GM13977 (cell line): ENCODE measurements around the gene JUND.

Experiments
- DNase-seq: peaks from one replicate; pipeline ENCODE4 v3.0.0; 2012; ENCODE audit warnings: low spot score
- in situ Hi-C: fragments of 300-500 bp; cut with MboI; formaldehyde crosslinking; loops from one replicate; pipeline ENCODE4 v1.12.0; 2022; ENCODE audit warnings: low sequenced_read_pairs, low pct_unique_long_range_greater_than_20kb, mixed read lengths, inconsistent platforms; ENCODE audit not compliant: unreplicated experiment
- TF ChIP-seq, protein P1 (sequence below): IDR thresholded peaks from 2 replicates; pipeline ENCODE4 v1.5.1; 2012; ENCODE audit warnings: mild to moderate bottlenecking, control low read depth; ENCODE audit not compliant: insufficient read depth; ENCODE audit errors: extremely low read depth, missing control alignments

The JUND gene

DNA sequence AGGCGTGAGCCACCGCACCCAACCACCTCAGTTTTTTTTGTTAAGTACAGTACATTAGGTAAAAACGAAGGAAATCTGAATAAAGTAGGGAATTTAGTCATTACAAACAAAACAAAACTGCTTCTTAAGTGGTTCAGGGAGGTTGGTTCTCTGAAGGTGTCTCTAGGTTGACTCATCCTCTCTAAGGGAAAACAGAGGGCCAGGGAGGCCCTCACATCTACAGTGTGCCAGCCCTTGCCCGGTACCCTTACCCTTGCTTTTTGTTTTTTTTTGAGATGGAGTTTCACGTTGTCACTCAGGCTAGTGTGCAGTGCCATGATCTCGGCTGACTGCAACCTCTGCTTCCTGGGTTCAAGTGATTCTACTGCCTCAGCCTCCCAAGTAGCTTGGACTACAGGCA, 17.2 kb upstream of the JUND start:
- DNase-seq = no peak
- in situ Hi-C loops = no loop called here
- TF ChIP-seq, protein P1, sequence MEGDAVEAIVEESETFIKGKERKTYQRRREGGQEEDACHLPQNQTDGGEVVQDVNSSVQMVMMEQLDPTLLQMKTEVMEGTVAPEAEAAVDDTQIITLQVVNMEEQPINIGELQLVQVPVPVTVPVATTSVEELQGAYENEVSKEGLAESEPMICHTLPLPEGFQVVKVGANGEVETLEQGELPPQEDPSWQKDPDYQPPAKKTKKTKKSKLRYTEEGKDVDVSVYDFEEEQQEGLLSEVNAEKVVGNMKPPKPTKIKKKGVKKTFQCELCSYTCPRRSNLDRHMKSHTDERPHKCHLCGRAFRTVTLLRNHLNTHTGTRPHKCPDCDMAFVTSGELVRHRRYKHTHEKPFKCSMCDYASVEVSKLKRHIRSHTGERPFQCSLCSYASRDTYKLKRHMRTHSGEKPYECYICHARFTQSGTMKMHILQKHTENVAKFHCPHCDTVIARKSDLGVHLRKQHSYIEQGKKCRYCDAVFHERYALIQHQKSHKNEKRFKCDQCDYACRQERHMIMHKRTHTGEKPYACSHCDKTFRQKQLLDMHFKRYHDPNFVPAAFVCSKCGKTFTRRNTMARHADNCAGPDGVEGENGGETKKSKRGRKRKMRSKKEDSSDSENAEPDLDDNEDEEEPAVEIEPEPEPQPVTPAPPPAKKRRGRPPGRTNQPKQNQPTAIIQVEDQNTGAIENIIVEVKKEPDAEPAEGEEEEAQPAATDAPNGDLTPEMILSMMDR = no peak

- in situ Hi-C loops = no loop called here
- no peak for DNase-seq
- TF ChIP-seq, protein P1 = no peak
Observed at GRCh38 chr19:18297308-18297707, 15.9 kb upstream of the JUND start.

- DNase-seq = no peak
- in situ Hi-C loops = no loop called here
- TF ChIP-seq, protein P1 = no peak
Observed at GRCh38 chr19:18295034-18295451, 13.6 kb upstream of the JUND start.

- TF ChIP-seq, protein P1 = no peak
- no peak for DNase-seq
- in situ Hi-C loops = no loop called here
Observed at GRCh38 chr19:18294467-18294864, 13.0 kb upstream of the JUND start.

DNA sequence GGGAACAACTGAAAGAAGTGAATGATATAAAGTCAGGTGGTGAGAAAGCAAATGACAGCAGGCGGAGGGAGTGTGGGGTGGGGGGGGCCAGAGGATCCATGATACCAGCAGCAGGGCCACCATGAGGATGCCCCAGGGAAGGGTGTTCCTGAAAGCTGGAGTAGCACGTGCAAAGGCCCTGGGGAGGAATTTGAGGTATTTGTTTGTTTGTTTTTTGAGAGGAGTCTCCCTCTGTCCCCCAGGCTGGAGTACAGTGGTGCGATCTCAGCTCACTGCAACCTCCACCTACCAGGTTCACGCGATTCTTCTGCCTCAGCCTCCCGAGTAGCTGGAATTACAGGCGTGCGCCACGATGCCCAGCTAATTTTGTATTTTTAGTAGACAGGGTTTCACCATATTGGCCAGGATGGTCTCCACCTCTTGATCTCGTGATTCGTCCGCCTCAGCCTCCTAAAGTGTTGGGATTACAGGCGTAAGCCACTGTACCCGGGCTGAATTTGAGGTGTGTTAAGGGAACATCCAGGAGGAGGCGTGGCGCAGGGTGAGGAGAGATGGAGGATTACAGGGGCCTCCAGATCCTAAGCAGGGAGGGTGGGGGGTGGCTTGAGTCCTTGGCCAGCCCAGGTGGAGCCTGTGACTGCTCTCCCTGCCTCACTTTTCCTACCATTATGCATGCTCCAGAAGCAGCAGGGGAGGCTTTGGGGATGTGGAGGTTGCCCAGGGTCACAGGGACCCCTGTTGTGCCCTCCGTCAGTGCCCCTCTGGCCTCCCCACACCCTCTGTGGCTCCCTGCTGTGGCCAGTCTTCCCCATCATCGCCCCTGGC, 12.4 kb upstream of the JUND start:
- TF ChIP-seq, protein P1 = no peak
- in situ Hi-C loops = no loop called here
- DNase-seq = no peak

DNA sequence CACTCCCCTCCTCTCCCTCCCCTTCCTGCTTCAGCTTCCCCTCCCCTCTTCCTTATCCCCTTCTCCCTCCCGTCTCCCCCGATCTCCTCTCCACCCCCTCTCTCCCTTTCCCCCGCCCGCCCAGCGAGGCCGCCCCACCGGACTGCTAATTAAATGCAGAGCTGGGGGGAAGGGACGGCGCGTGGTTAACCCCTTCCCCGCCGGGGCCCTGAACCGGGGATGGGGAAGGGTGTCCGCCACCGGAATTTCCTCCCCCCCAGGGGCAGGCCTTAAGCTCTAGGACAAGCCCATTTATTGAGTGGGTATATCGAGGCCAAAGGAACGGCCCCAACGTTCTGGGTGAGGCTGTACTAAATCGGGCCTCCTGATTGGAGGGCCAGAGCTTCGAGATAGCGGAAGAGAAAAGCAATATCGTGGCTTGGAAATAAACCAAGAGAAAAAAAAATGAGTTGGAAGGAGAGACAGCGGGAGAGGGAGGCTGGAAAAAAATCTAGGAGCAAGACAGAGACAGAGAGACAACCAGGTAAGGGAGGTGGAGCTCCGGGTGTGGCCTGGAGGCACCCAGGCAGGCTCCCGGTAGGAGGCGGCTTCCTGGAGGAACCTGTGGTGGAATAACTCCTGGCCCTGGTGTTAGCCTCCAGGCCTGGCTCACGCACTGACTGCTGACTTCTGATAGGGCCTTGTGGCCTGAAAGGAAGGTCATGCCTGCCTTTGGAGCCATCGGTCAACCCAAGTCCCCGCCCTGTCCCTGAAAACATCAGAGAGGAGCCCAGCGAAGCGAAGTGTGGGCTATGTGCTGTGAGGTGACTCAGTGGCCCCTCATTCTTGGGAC, 11.6 kb upstream of the JUND start:
- TF ChIP-seq, protein P1 = no peak
- peak; percentile 75 for DNase-seq
- in situ Hi-C loops = no loop called here
